ENCODE measurements around the gene CHML.
"Not testable (repeated sequence)": the region's sequence is repeated elsewhere in the genome, so short reads cannot be mapped to it uniquely, and the experiment has no call there.

The CHML gene, protein sequence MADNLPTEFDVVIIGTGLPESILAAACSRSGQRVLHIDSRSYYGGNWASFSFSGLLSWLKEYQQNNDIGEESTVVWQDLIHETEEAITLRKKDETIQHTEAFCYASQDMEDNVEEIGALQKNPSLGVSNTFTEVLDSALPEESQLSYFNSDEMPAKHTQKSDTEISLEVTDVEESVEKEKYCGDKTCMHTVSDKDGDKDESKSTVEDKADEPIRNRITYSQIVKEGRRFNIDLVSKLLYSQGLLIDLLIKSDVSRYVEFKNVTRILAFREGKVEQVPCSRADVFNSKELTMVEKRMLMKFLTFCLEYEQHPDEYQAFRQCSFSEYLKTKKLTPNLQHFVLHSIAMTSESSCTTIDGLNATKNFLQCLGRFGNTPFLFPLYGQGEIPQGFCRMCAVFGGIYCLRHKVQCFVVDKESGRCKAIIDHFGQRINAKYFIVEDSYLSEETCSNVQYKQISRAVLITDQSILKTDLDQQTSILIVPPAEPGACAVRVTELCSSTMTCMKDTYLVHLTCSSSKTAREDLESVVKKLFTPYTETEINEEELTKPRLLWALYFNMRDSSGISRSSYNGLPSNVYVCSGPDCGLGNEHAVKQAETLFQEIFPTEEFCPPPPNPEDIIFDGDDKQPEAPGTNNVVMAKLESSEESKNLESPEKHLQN

DNA sequence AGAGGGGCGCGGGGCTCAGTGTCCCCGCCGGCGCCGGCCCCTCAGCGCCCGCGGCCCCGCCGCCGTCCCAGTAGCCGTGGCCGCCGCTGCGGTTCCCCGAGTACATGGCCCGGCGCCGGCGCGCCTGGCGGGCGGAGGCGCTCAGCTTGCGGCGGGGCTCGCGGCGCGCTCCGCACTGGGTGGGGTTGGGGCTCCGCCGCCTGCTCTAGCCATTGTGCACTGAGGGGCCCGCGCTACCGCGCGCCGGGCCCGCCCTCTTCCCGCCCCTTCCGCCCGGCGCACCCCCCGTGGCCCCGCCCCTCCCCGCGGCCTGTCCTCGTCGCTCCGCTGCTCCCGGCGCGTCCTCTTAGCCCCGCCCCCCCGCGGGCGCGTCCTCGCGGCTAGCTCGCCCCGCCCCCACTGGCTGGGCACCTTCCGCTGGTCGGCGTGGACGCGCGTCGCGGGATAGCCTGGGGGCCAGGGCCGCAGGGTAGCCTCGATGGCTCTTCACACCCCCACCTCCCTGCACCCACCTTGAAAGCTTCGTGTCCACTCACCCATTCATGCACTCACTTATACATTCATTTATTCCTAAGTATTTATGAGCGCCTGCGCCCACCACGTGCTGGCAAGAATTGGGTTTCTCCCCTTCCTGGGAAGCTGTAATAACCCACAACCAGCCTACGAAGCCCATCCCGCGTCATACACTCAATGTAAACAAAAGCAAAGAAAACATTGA lies at the start of gene CHML, which contains the start of gene OPN3:
TSS of gene CHML (minus strand) at position 221 of the 718 bp plus-strand sequence. CDS start 4,603 bp downstream, outside the sequence.
TSS of gene OPN3 (minus strand) at position 221 of the 718 bp plus-strand sequence. CDS start at position 106, 115 bp downstream.
- peaks cover 19% of the 10 kb centered on the region for H3K36me3 Mint-ChIP-seq
- H3K4me1 Mint-ChIP-seq: peaks cover 55% of the 10 kb centered on the region
- peaks cover 8% of the 10 kb centered on the region for H3K9me3 Mint-ChIP-seq
- no peaks in the 10 kb centered on the region for H3K27me3 Mint-ChIP-seq
- H3K4me3 Mint-ChIP-seq: peak within 1 kb of the TSS; percentile 97
- peak; percentile 98 for ATAC-seq
- H3K27ac Mint-ChIP-seq: peak within 1 kb of the TSS; percentile 93

DNA sequence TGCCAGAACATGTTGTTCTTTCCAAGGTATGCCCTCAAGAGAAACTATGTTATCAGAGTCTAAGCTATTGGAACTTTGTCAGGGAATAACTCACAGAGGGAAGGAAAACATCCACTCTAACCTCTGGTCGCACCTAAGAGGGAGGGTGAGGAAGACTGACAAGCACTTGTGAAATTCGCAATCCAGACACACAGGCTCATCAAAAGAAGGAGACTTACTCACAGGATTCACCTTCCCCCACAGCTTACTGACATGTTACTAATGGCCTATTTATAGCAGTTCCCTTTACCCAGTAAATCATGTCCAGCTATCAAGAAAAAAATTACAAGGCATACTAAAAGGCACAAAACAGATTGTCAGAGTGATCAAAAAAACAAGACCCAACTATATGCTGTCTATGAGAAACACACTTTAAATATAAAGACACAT lies 48.8 kb upstream of the CHML start:
- Mint-ChIP-seq H3K27me3 (peaks cover 14% of the 10 kb centered on the region), H3K36me3 (peaks cover 10% of the 10 kb centered on the region), H3K4me1 (no peaks in the 10 kb centered on the region), H3K9me3 (no peaks in the 10 kb centered on the region), H3K27ac (no peak overlapping the region), H3K4me3 (no peak overlapping the region)
- no peak for ATAC-seq

DNA sequence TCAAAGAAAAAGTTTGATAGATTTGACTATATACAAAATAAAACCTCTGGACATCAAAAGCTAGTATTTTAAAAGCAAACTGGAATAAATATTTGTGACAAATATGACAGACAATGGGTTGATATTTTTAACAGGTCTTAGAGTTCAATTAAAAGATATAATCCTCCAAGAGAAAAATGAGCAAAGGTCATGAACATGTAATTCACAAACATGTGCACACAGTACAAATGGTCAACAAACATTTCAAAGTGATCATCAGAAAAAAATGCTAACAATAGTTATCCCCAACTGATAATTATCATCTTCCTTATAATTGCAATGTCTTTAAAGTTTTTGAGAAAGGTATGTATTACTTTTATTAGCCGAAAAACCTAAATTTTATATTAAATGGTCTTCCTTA lies 43.9 kb upstream of the CHML start:
- no peak overlapping the region for H3K4me3 Mint-ChIP-seq
- H3K4me1 Mint-ChIP-seq: no peaks in the 10 kb centered on the region
- peaks cover 33% of the 10 kb centered on the region for H3K27me3 Mint-ChIP-seq
- H3K27ac Mint-ChIP-seq: no peak overlapping the region
- H3K9me3 Mint-ChIP-seq: no peaks in the 10 kb centered on the region
- peaks cover 7% of the 10 kb centered on the region for H3K36me3 Mint-ChIP-seq
- no peak for ATAC-seq

- ATAC-seq: no peak
- Mint-ChIP-seq H3K4me3 (no peak overlapping the region), H3K4me1 (peaks cover 2% of the 10 kb centered on the region), H3K27me3 (peaks cover 30% of the 10 kb centered on the region), H3K27ac (no peak overlapping the region), H3K36me3 (peaks cover 6% of the 10 kb centered on the region), H3K9me3 (no peaks in the 10 kb centered on the region)
Observed at GRCh38 chr1:241682921-241683320, 42.8 kb upstream of the CHML start.

GRCh38 chr1:241681861-241682448 lies 41.8 kb upstream of the CHML start:
- H3K27me3 Mint-ChIP-seq: peaks cover 30% of the 10 kb centered on the region
- not testable (repeated sequence) for H3K27ac Mint-ChIP-seq, H3K4me1 Mint-ChIP-seq, H3K4me3 Mint-ChIP-seq, H3K36me3 Mint-ChIP-seq, ATAC-seq, H3K9me3 Mint-ChIP-seq

GRCh38 chr1:241679961-241680360 lies 39.8 kb upstream of the CHML start:
- Mint-ChIP-seq H3K4me3 (no peak overlapping the region), H3K9me3 (peaks cover 2% of the 10 kb centered on the region), H3K4me1 (peaks cover 9% of the 10 kb centered on the region), H3K36me3 (peaks cover 6% of the 10 kb centered on the region), H3K27ac (no peak overlapping the region), H3K27me3 (peaks cover 30% of the 10 kb centered on the region)
- no peak for ATAC-seq

DNA sequence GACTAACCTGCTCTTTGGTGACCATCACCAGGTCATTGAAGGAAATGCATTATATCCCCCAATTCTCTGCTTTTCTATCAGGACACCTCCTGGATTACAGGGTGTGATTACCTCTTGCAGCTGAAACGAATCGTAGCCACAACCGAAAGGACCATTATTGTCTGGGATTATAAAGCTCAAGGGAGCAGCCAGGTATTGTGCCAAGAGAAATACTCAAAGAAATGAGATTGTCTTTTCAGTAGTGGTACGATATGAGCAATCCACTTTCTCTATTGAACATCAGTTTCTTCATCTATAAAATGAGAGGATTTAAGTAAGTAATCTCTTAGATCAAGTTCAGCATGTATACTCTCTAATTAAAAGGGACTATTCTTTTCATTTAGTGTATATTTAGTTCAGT lies 39.2 kb upstream of the CHML start:
- Mint-ChIP-seq H3K9me3 (peaks cover 2% of the 10 kb centered on the region), H3K36me3 (peaks cover 6% of the 10 kb centered on the region), H3K27me3 (peaks cover 30% of the 10 kb centered on the region), H3K4me1 (peaks cover 9% of the 10 kb centered on the region), H3K27ac (no peak overlapping the region), H3K4me3 (no peak overlapping the region)
- no peak for ATAC-seq

DNA sequence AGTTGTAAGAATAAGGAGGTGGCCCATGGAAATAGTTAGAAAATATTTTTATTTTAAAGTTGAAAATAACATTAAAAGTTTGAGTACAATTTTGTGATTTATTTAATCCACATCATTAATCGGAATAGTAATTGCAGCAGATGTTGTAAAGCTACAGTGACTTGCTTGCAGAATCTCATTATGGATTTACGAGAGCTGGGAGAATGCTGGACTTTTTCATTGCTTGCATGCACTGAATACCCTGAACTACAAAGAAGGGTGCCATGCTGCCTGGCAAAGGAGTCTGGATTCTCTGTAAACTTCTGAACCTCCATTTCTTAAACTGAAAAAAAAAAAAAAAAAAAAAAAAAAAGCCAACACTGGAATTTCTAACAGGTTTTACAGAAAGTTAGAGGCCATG lies 38.4 kb upstream of the CHML start:
- H3K27me3 Mint-ChIP-seq: peaks cover 30% of the 10 kb centered on the region
- H3K9me3 Mint-ChIP-seq: peaks cover 2% of the 10 kb centered on the region
- no peak overlapping the region for H3K4me3 Mint-ChIP-seq
- H3K36me3 Mint-ChIP-seq: peaks cover 6% of the 10 kb centered on the region
- no peak overlapping the region for H3K27ac Mint-ChIP-seq
- ATAC-seq: no peak
- peaks cover 9% of the 10 kb centered on the region for H3K4me1 Mint-ChIP-seq

GRCh38 chr1:241677201-241677600 lies 37.0 kb upstream of the CHML start:
- H3K27ac Mint-ChIP-seq: peak overlapping the region; percentile 61
- ATAC-seq: no peak
- peak overlapping the region; percentile 50 for H3K4me3 Mint-ChIP-seq
- H3K36me3 Mint-ChIP-seq: no peaks in the 10 kb centered on the region
- peaks cover 9% of the 10 kb centered on the region for H3K4me1 Mint-ChIP-seq
- peaks cover 2% of the 10 kb centered on the region for H3K9me3 Mint-ChIP-seq
- peaks cover 25% of the 10 kb centered on the region for H3K27me3 Mint-ChIP-seq

- H3K36me3 Mint-ChIP-seq: no peaks in the 10 kb centered on the region
- H3K4me1 Mint-ChIP-seq: peaks cover 9% of the 10 kb centered on the region
- peaks cover 22% of the 10 kb centered on the region for H3K27me3 Mint-ChIP-seq
- no peak for ATAC-seq
- H3K9me3 Mint-ChIP-seq: peaks cover 2% of the 10 kb centered on the region
- H3K27ac Mint-ChIP-seq: no peak overlapping the region
- no peak overlapping the region for H3K4me3 Mint-ChIP-seq
Observed at GRCh38 chr1:241675983-241676382, 35.8 kb upstream of the CHML start.

- Mint-ChIP-seq H3K9me3 (peaks cover 2% of the 10 kb centered on the region), H3K27me3 (peaks cover 12% of the 10 kb centered on the region), H3K4me3 (no peak overlapping the region), H3K36me3 (no peaks in the 10 kb centered on the region), H3K27ac (no peak overlapping the region), H3K4me1 (peaks cover 9% of the 10 kb centered on the region)
- ATAC-seq: no peak
Observed at GRCh38 chr1:241674805-241675384, 34.7 kb upstream of the CHML start.

DNA sequence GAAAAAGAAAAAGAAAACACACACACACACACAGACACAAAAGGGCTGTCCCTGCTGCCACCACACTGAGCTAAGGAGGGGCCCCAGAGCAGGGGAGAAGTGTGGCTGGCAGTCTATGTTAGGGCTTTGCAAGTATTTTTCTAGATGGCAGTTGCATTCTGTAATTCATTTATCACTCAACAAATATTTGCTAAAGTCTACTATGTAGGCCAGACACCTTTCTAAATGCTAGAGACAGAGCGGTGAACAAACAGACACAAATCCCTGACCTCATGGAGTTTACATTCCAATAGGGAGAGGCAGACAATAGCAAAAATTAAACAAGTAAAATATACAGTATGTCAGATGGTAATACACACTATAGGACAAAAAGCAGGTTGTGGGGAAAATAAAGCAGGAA lies 32.1 kb upstream of the CHML start:
- ATAC-seq: no peak
- peaks cover 12% of the 10 kb centered on the region for H3K27me3 Mint-ChIP-seq
- no peak overlapping the region for H3K27ac Mint-ChIP-seq
- peaks cover 2% of the 10 kb centered on the region for H3K9me3 Mint-ChIP-seq
- peaks cover under 1% of the 10 kb centered on the region for H3K4me1 Mint-ChIP-seq
- no peaks in the 10 kb centered on the region for H3K36me3 Mint-ChIP-seq
- no peak overlapping the region for H3K4me3 Mint-ChIP-seq

DNA sequence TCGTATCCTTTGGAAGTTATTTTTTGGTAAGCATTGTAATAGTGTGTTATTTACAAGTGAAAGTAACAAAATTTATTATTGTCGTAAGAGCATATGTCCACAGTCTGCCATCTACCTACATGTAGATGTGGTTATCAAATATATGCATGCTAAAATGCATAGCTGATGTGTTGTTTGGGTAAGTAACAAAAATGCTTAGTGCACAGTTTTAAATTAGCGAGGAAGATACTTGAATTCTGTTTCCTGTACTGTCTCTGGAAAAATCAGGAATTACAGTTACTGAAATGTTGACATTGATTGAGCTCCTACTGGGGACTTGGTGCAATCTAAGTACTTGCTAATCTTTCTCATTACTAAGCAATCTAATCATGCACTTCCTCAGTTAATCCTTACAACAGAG lies 26.2 kb upstream of the CHML start:
- Mint-ChIP-seq H3K27ac (no peak overlapping the region), H3K4me3 (no peak overlapping the region), H3K4me1 (no peaks in the 10 kb centered on the region), H3K27me3 (peaks cover 1% of the 10 kb centered on the region), H3K36me3 (no peaks in the 10 kb centered on the region), H3K9me3 (no peaks in the 10 kb centered on the region)
- no peak for ATAC-seq

DNA sequence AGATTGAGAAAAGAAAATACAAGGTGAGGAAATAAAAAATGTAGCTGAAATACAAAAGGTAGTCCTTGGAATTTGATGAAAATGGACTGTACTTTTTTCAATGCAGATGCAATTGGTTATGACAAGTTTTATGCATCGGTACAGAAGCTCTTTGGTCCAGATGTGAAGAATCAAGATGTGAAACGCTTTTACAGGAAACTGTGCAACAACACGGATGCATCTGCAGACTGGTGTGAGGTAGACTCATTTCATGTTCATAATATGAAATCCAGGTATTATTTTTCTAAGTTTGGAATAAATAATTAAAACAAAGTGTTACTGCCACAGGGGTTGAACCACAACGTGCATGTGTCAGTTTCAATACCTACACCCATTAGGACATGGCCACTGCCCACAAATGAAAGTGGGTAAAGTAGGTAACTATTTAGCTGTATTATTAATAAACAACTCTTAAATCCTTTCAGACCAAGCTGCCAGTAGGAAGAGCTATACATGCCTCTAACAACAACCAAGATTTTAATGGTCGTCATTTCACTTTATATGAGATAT lies 20.3 kb upstream of the CHML start:
- Mint-ChIP-seq H3K27me3 (peaks cover 18% of the 10 kb centered on the region), H3K4me3 (no peak overlapping the region), H3K36me3 (no peaks in the 10 kb centered on the region), H3K9me3 (peaks cover 3% of the 10 kb centered on the region), H3K27ac (no peak overlapping the region), H3K4me1 (no peaks in the 10 kb centered on the region)
- no peak for ATAC-seq
